Karpas-422 (cell line): Measurements from ENCODE around the gene MYCN. TPM values are rescaled to one million over a fixed set of nuclear protein-coding genes. Genes with fewer than 3 reads are reported as not detected.

Source experiments
- DNase-seq: peaks from one replicate; pipeline ENCODE4 v3.0.0-alpha.2; 2015
- H2AFZ ChIP-seq: fragments of 200-600 bp; sonication (generic); 2 replicates; pipeline ENCODE4 v1.6.1; 2014; ENCODE audit warnings: antibody characterized with exemption, low read length, mixed read lengths
- H3K27ac ChIP-seq: fragments of 200-600 bp; sonication (generic); 2 replicates; pipeline ENCODE4 v1.5.1; 2014; ENCODE audit warnings: mild to moderate bottlenecking, low read length, moderate library complexity
- H3K27me3 ChIP-seq: fragments of 200-600 bp; sonication (generic); 2 replicates; pipeline ENCODE4 v1.6.1; 2014; ENCODE audit warnings: low read length, mixed read lengths
- H3K36me3 ChIP-seq: fragments of 200-600 bp; sonication (generic); 2 replicates; pipeline ENCODE4 v1.6.1; 2014; ENCODE audit warnings: low read length, mixed read lengths; ENCODE audit not compliant: insufficient read depth
- H3K4me1 ChIP-seq: fragments of 200-600 bp; sonication (generic); 2 replicates; pipeline ENCODE4 v1.6.1; 2014; ENCODE audit warnings: mild to moderate bottlenecking, low read length, mixed read lengths
- H3K4me2 ChIP-seq: fragments of 200-600 bp; sonication (generic); 2 replicates; pipeline ENCODE4 v1.6.1; 2014; ENCODE audit warnings: low read length, low read depth, mild to moderate bottlenecking; ENCODE audit not compliant: poor library complexity, severe bottlenecking
- H3K4me3 ChIP-seq: fragments of 200-600 bp; sonication (generic); 2 replicates; pipeline ENCODE4 v1.5.1; 2014; ENCODE audit warnings: mild to moderate bottlenecking, antibody characterized with exemption, low read length, mixed read lengths
- H3K79me2 ChIP-seq: fragments of 200-600 bp; sonication (generic); 2 replicates; pipeline ENCODE4 v1.6.1; 2014; ENCODE audit warnings: mild to moderate bottlenecking, low read length, mixed read lengths
- H3K9ac ChIP-seq: fragments of 200-600 bp; sonication (generic); 2 replicates; pipeline ENCODE4 v1.6.0; 2014; ENCODE audit warnings: low read length
- H3K9me2 ChIP-seq: fragments of 200-600 bp; sonication (generic), shearing (Covaris generic); replicated peaks from 2 replicates; pipeline ENCODE4 v1.6.0; 2014; ENCODE audit warnings: mild to moderate bottlenecking, low read length, moderate library complexity; ENCODE audit not compliant: insufficient read depth
- H3K9me3 ChIP-seq: fragments of 300-700, 200-600 bp; sonication (generic); 2 replicates; pipeline ENCODE4 v1.6.1; 2014; ENCODE audit warnings: low read length, mixed read lengths
- H4K20me1 ChIP-seq: fragments of 200-600 bp; sonication (generic); 2 replicates; pipeline ENCODE4 v1.6.1; 2014; ENCODE audit warnings: mild to moderate bottlenecking, antibody characterized with exemption, low read length, low read depth; ENCODE audit not compliant: insufficient read depth
- total RNA-seq: library from RNA; depleted of rRNA; stranded (reverse); fragments of >200 nt; shearing (Covaris generic); gene quantifications from 2 replicates; pipeline ENCODE4 v1.2.3, GENCODE V29; 2014; ENCODE audit warnings: low replicate concordance

The MYCN gene
- total RNA-seq, 1 experiment from 2014 or later, result not detected

DNA sequence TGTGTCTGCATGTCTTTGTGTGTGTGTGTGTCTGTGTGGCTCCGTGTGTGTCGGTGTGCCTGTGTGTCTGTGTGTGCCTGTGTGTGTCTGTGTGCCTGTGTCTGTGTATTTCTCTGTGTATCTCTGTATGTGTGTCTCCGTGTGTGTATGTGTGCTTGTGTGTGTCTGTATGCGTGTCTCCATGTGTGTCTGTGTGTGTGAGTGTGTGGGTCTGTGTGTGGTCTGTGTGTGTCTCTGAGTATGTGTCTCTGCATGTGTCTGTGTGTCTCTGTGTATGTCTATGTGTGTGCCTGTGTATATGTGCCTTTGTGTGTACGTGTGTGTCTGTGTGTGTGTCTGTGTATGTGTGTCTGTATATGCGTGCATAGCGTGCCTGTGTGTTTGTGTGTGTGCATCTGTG, 45.2 kb downstream of the MYCN start:
- Histone ChIP-seq H3K4me2 (no peak overlapping the region), H3K27me3 (no peaks in the 10 kb centered on the region), H3K36me3 (no peaks in the 10 kb centered on the region), H3K27ac (no peak overlapping the region), H4K20me1 (no peaks in the 10 kb centered on the region), H3K4me3 (no peak overlapping the region), H3K9me3 (no peaks in the 10 kb centered on the region), H3K79me2 (no peaks in the 10 kb centered on the region), H3K9me2 (no peaks in the 10 kb centered on the region), H3K4me1 (no peaks in the 10 kb centered on the region), H3K9ac (no peak overlapping the region), H2AFZ (no peak overlapping the region)
- no peak for DNase-seq

DNA sequence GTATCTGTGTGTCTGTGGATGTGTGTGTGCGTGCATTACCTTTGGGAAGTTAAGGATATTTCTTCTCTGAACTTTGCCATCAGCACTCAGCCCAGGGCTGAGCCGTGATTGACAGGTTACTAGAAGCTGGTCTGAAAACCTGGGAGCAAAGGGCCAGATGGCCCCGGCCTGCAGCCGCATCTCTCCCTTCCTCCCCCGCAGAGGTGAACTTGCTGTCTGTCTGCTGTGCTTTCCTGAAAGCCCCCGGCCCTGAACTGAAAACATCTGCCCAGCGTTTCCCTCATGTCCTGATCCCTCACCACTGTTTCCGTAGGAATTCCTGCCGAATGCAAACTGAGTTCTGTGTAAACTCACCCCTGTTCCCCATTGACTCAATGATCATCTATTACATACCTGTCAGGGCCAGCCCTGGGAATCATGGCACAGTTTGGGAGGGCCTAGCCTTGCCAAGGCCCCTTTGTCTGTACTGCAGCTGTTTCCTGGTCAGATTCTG, 45.8 kb downstream of the MYCN start:
- Histone ChIP-seq H3K27me3 (no peaks in the 10 kb centered on the region), H3K4me2 (no peak overlapping the region), H3K9ac (no peak overlapping the region), H3K36me3 (no peaks in the 10 kb centered on the region), H3K9me3 (no peaks in the 10 kb centered on the region), H3K79me2 (no peaks in the 10 kb centered on the region), H3K4me1 (no peaks in the 10 kb centered on the region), H3K27ac (no peak overlapping the region), H4K20me1 (no peaks in the 10 kb centered on the region), H3K9me2 (no peaks in the 10 kb centered on the region), H3K4me3 (no peak overlapping the region), H2AFZ (no peak overlapping the region)
- no peak for DNase-seq

DNA sequence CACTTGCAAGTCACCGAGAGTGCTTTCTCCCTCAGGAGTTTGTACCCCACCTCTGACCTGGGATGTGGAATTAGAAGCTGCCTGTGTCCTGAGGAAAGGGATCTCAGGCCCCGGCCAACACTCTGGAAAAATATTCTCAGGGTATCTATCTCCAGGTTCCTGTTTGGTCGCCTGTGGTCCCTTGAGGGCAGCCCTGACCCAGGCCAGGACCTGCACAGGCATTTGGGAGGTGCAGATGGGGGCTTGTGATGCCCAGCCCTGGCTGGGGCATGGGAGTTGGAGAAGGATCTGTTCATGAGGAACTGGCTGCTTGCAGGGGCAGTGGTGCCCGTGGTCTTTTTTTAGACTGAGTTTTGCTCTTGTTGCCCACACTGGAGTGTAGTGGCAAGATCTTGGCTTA, 46.3 kb downstream of the MYCN start:
- Histone ChIP-seq H3K36me3 (no peaks in the 10 kb centered on the region), H2AFZ (no peak overlapping the region), H3K9me3 (no peaks in the 10 kb centered on the region), H3K9me2 (no peaks in the 10 kb centered on the region), H3K4me1 (no peaks in the 10 kb centered on the region), H4K20me1 (no peaks in the 10 kb centered on the region), H3K4me3 (no peak overlapping the region), H3K27ac (no peak overlapping the region), H3K9ac (no peak overlapping the region), H3K27me3 (no peaks in the 10 kb centered on the region), H3K79me2 (no peaks in the 10 kb centered on the region), H3K4me2 (no peak overlapping the region)
- DNase-seq, result no peak

DNA sequence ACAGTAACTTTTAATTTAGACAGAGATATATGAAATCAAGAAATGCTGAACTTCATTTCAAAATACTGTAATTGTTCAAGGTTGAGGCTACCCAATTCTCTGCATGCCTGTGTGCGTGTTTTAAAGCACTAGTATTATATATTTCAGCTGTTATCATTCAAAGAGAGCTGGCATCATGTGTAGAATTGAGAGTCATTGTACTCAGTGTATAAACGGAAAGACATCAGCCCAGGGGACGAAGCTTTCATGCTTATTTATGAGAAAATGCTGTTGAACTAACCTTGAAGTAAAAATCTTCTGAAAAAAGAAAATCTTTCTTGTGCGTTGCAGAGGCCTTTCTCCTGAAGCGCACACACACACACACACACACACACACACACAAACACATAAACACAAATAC, 48.4 kb downstream of the MYCN start:
- no peak for DNase-seq
- Histone ChIP-seq H3K9me2 (no peaks in the 10 kb centered on the region), H2AFZ (no peak overlapping the region), H3K36me3 (no peaks in the 10 kb centered on the region), H3K79me2 (no peaks in the 10 kb centered on the region), H3K4me1 (no peaks in the 10 kb centered on the region), H3K9ac (no peak overlapping the region), H4K20me1 (no peaks in the 10 kb centered on the region), H3K4me3 (no peak overlapping the region), H3K27ac (no peak overlapping the region), H3K4me2 (no peak overlapping the region), H3K27me3 (no peaks in the 10 kb centered on the region), H3K9me3 (no peaks in the 10 kb centered on the region)

DNA sequence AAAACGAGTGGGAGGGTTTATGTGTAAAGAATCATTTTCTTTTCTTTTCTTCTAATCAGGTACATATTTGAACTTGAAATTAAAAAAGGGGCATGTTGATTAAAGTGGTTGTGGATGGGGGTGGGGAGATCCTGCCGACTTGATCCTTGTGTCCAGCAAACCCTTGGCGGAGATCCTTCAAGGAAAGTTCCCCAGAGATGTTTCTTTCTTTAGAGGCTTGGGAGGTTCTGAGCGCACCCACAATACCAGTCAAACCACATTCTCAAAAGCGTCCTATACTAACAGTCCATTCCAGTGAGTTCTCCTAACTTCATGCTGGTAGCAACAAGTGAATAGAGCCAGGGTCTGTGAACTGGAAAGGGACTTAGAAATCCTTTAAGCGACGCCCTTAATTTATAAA, 49.2 kb downstream of the MYCN start:
- Histone ChIP-seq H3K4me1 (no peaks in the 10 kb centered on the region), H3K4me2 (no peak overlapping the region), H2AFZ (no peak overlapping the region), H3K9me2 (no peaks in the 10 kb centered on the region), H3K36me3 (no peaks in the 10 kb centered on the region), H3K27me3 (no peaks in the 10 kb centered on the region), H3K4me3 (no peak overlapping the region), H4K20me1 (no peaks in the 10 kb centered on the region), H3K79me2 (no peaks in the 10 kb centered on the region), H3K27ac (no peak overlapping the region), H3K9ac (no peak overlapping the region), H3K9me3 (no peaks in the 10 kb centered on the region)
- no peak for DNase-seq

DNA sequence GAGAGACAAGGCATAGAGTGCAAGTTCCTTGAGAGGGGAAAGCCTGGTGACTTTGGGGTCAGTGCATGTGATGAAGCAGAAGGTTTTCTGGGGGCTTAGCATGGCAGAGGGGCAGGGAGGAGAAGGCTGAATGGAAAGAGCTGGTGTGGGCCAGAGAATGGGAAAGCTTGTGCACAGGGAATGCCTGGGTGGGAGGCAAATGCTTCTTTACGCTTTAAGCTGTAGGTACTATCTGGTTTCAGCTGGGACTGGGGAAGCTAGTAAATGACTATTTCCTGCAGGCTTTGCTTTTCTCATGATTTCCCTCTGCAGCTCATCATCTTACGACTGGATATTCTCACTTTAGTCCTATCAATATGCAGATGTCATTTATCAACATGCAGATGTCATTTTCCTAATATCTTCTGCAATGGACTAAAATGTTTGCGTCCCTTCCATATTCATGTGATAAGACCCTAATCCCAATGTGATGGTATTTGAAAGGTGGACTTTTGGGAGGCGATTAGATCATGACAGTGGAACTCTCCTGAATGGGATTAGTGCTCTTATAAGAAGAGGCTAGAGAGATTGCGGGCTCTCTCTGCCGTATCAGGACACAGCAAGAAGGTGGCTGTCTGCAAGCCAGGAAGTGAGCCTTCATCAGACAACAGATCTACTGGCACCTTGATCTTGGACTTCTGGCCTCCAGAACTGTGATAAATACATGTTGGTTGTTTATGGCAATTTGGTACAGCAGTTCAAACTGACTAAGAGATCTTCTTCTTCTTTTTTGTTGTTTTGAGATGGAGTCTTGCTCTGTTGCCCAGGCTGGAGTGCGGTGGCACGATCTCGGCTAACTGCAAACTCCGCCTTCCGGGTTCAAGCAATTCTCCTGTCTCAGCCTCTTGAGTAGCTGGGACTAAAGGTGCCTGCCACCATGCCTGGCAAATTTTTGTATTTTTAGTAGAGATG, 50.1 kb downstream of the MYCN start:
- Histone ChIP-seq H4K20me1 (no peaks in the 10 kb centered on the region), H3K36me3 (no peaks in the 10 kb centered on the region), H3K9ac (no peak overlapping the region), H3K79me2 (no peaks in the 10 kb centered on the region), H3K4me2 (no peak overlapping the region), H3K4me1 (no peaks in the 10 kb centered on the region), H3K9me2 (no peaks in the 10 kb centered on the region), H3K27me3 (no peaks in the 10 kb centered on the region), H3K4me3 (no peak overlapping the region), H2AFZ (no peak overlapping the region), H3K9me3 (no peaks in the 10 kb centered on the region), H3K27ac (no peak overlapping the region)
- DNase-seq, result no peak

DNA sequence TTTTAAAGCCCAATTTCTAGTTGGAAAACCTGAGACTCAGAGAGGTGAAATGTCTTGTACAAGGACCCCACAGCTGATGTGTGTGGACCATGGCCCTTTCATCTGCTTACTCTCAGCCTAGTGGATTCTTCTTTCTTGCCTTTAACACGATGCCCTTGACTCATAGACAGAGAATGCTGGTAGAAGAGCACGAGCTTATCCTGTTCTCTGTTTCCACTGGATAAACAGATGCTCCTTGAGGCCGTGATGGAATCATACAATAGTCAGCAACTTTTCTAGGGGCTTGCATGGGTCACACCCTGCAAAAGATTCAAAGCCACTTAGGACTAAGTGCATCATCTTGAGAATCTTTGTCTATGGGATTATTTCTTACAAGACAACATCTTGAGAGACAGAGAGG, 50.9 kb downstream of the MYCN start:
- H3K27ac ChIP-seq, result no peak overlapping the region
- H4K20me1 ChIP-seq, result no peaks in the 10 kb centered on the region
- H3K27me3 ChIP-seq, result no peaks in the 10 kb centered on the region
- no peak overlapping the region for H3K4me3 ChIP-seq
- no peaks in the 10 kb centered on the region for H3K36me3 ChIP-seq
- H3K79me2 ChIP-seq, result no peaks in the 10 kb centered on the region
- H3K9me3 ChIP-seq, result no peaks in the 10 kb centered on the region
- H3K9me2 ChIP-seq, result no peaks in the 10 kb centered on the region
- no peak overlapping the region for H2AFZ ChIP-seq
- H3K9ac ChIP-seq, result no peak overlapping the region
- no peak for DNase-seq
- H3K4me1 ChIP-seq, result no peaks in the 10 kb centered on the region
- H3K4me2 ChIP-seq, result no peak overlapping the region

DNA sequence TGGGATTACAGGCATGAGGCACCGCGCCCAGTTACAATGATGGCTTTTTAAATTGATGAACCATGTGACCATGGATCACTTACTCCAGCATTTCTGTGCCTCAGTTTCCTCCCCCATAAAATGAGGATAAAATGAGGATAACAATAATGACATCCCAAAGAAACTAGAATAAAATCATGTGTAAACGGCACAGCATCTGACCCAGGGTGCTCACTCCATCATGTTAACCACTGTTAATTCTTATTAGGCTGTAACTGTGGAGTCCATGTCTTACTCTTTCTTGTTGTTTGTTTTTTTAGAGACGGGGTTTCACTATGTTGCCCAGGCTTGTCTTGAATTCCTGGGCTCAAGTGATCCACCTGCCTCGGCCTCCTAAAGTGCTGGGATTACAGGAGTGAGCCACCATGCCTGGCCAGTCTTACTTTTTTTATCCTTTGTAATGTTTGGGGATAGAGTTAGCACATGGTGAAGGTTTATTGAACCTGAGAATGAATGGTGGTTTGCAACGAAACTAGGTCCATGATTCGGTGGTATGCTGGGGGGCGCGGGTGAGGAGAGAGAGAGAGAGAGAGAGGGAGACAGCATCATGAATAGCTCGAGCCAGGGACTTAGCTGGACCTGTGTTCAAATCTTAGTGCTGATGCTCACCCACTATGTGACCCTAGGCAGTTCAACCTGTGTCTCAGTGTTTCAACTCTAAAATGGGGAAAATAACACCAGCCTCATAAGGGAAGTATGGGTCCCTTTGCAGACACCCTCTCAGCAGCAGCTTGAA, 52.3 kb downstream of the MYCN start:
- H3K4me2 ChIP-seq, result no peak overlapping the region
- H4K20me1 ChIP-seq, result no peaks in the 10 kb centered on the region
- no peaks in the 10 kb centered on the region for H3K9me3 ChIP-seq
- H3K4me3 ChIP-seq, result no peak overlapping the region
- no peaks in the 10 kb centered on the region for H3K27me3 ChIP-seq
- H3K36me3 ChIP-seq, result no peaks in the 10 kb centered on the region
- no peaks in the 10 kb centered on the region for H3K9me2 ChIP-seq
- no peak overlapping the region for H3K27ac ChIP-seq
- no peaks in the 10 kb centered on the region for H3K79me2 ChIP-seq
- H3K4me1 ChIP-seq, result no peaks in the 10 kb centered on the region
- no peak overlapping the region for H3K9ac ChIP-seq
- H2AFZ ChIP-seq, result no peak overlapping the region
- DNase-seq, result no peak
